K562 (cell line): ENCODE measurements around the gene IGF1R. TPM values are rescaled to one million over a fixed set of nuclear protein-coding genes. Genes with fewer than 3 reads are reported as not detected.

Source experiments
- ATAC-seq: fragments of 200-7000 bp; cut with Tn5 transposase; 3 replicates; pipeline ENCODE4 v1.9.1; 2020; ENCODE audit warnings: moderate library complexity
- BruUV-seq: library from RNA; stranded (reverse); fragments of 400-500 nt; replicated peaks from 2 replicates; lab custom pipeline; 2021; lab: Mats Ljungman, UMichigan
- CTCF ChIA-PET: fragments of 300-600 bp; formaldehyde crosslinking; extraction: SDS; loops from one replicate; lab custom pipeline; 2021; ENCODE audit warnings: low intra/inter-chr PET ratio; lab: Yijun Ruan, JAX
- POLR2A ChIA-PET: fragments of 300-600, 350-650 bp; sonication (Branson Sonifier 250); formaldehyde crosslinking; extraction: SDS; loops from one replicate; lab custom pipeline; 2021; ENCODE audit warnings: antibody characterized with exemption, inconsistent platforms; lab: Yijun Ruan, JAX
- DNase-seq, 4 experiments: peaks; one replicate each; pipeline versions ENCODE4 v3.0.0 to v3.0.0-alpha.2; 2011 to 2018; ENCODE audit warnings: low spot score in 3 of 4, mixed read lengths in 3 of 4; ENCODE audit errors: extremely low read depth in 1 of 4
- FAIRE-seq: peaks from 2 replicates; lab custom pipeline; 2011; peaks lifted over from hg19 to GRCh38; lab: Jason Lieb, UNC
- H2AFZ ChIP-seq: 2 replicates; pipeline ENCODE4 v1.6.0; 2011; ENCODE audit warnings: low read depth, low read length, control low read depth, inconsistent platforms
- H3K27ac ChIP-seq: fragments of 200-600 bp; 3 replicates; pipeline ENCODE4 v1.8.0; 2011; ENCODE audit warnings: low read depth, mild to moderate bottlenecking, control low read depth, inconsistent platforms, low read length, moderate library complexity, mixed read lengths; ENCODE audit errors: extremely low read depth
- H3K27me3 ChIP-seq, 2 experiments: fragments of 300-600 bp in 1 of 2; 2 replicates in 1 of 2; 3 replicates in 1 of 2; pipeline versions ENCODE4 v1.6.0 to v1.8.0; 2011; ENCODE audit warnings: inconsistent platforms in 2 of 2, low read length in 2 of 2, mild to moderate bottlenecking in 1 of 2, mixed read lengths in 1 of 2, moderate library complexity in 1 of 2; ENCODE audit not compliant: control insufficient read depth in 2 of 2, insufficient read depth in 2 of 2
- H3K36me3 ChIP-seq: fragments of 300-600 bp; 3 replicates; pipeline ENCODE4 v1.8.0; 2011; ENCODE audit warnings: mild to moderate bottlenecking, low read length, inconsistent platforms; ENCODE audit not compliant: control insufficient read depth, insufficient read depth
- H3K4me1 ChIP-seq, 2 experiments: fragments of 200-600 bp in 1 of 2; replicated peaks in 1 of 2; 2 replicates in 1 of 2; 3 replicates in 1 of 2; pipeline versions ENCODE4 v1.5.1 to v1.8.0; 2011; ENCODE audit warnings: inconsistent platforms in 2 of 2, low read length in 2 of 2, mild to moderate bottlenecking in 1 of 2, mixed read lengths in 1 of 2, moderate library complexity in 1 of 2; ENCODE audit not compliant: control insufficient read depth in 2 of 2, insufficient read depth in 2 of 2
- H3K4me2 ChIP-seq: 2 replicates; pipeline ENCODE4 v1.6.1; 2011; ENCODE audit warnings: low read length, control low read depth, inconsistent platforms, mixed read lengths; ENCODE audit not compliant: insufficient read depth
- H3K4me3 ChIP-seq: fragments of 200-600 bp; sonication (generic), shearing (Covaris generic); 2 replicates; pipeline ENCODE4 v1.5.1; 2016; ENCODE audit warnings: control low read depth, inconsistent platforms
- H3K79me2 ChIP-seq: fragments of 200-600 bp; 3 replicates; pipeline ENCODE4 v1.8.0; 2011; ENCODE audit warnings: low read length, inconsistent platforms; ENCODE audit not compliant: control insufficient read depth, insufficient read depth
- H3K9ac ChIP-seq, 2 experiments: 2 replicates each; pipeline versions ENCODE4 v1.6.0 to v1.6.1; 2011; ENCODE audit warnings: low read depth in 2 of 2, low read length in 2 of 2, control low read depth in 1 of 2, inconsistent platforms in 1 of 2, mild to moderate bottlenecking in 1 of 2, mixed read lengths in 1 of 2; ENCODE audit not compliant: insufficient read depth in 1 of 2
- H3K9me1 ChIP-seq: one replicate; pipeline ENCODE4 v1.6.0; 2011; ENCODE audit warnings: inconsistent platforms, mild to moderate bottlenecking, low read length, moderate library complexity; ENCODE audit not compliant: control insufficient read depth, insufficient read depth
- H3K9me3 ChIP-seq: replicated peaks from 2 replicates; pipeline ENCODE4 v1.5.1; 2011; ENCODE audit warnings: low read depth, low read length, inconsistent platforms; ENCODE audit not compliant: control insufficient read depth, insufficient read depth
- H4K20me1 ChIP-seq: replicated peaks from 2 replicates; pipeline ENCODE4 v1.6.1; 2011; ENCODE audit warnings: low read length, inconsistent platforms, mixed read lengths; ENCODE audit not compliant: control insufficient read depth, insufficient read depth
- BDP1 ChIP-seq: IDR thresholded peaks from 3 replicates; pipeline ENCODE4 v1.6.1; 2011; ENCODE audit not compliant: insufficient read length, insufficient read depth
- E2F1 ChIP-seq: sonication (generic); formaldehyde crosslinking; IDR thresholded peaks from 2 replicates; pipeline ENCODE4 v1.8.1; 2023; ENCODE audit warnings: mild to moderate bottlenecking, missing genetic modification reagents, moderate library complexity
- MECOM ChIP-seq: fragments of 250-450 bp; sonication (Bioruptor Pico); IDR thresholded peaks from 2 replicates; pipeline ENCODE4 v1.8.0; 2022; ENCODE audit warnings: inconsistent platforms
- SIX5 ChIP-seq, 2 experiments: IDR thresholded peaks; 2 replicates each; pipeline ENCODE4 v1.6.1; 2011; ENCODE audit warnings: low read length in 2 of 2, borderline replicate concordance in 1 of 2, low read depth in 1 of 2, mild to moderate bottlenecking in 1 of 2, moderate library complexity in 1 of 2; ENCODE audit not compliant: insufficient read depth in 1 of 2
- SNIP1 ChIP-seq: fragments of 450-650 bp; IDR thresholded peaks from 2 replicates; pipeline ENCODE4 v1.7.1; 2017; ENCODE audit warnings: low read depth, mild to moderate bottlenecking
- U2AF2 ChIP-seq: fragments of 200-400 bp; formaldehyde crosslinking; optimal IDR thresholded peaks from 2 replicates; pipeline ENCODE3; 2017; ENCODE audit warnings: low read depth, mild to moderate bottlenecking, low read length
- USF1 ChIP-seq: sonication (generic); formaldehyde crosslinking; IDR thresholded peaks from 2 replicates; pipeline ENCODE4 v1.9.0; 2022; ENCODE audit warnings: mild to moderate bottlenecking, missing genetic modification reagents
- ZNF140 ChIP-seq: fragments of 250-450 bp; sonication (Bioruptor Pico); IDR thresholded peaks from 2 replicates; pipeline ENCODE4 v1.8.0; 2021; ENCODE audit warnings: moderate library complexity, mild to moderate bottlenecking, inconsistent platforms
- ZNF174 ChIP-seq: fragments of 250-450 bp; sonication (Bioruptor Pico); IDR thresholded peaks from 2 replicates; pipeline ENCODE4 v1.4.0; 2020; ENCODE audit warnings: mild to moderate bottlenecking
- ZNF431 ChIP-seq: sonication (generic); formaldehyde crosslinking; IDR thresholded peaks from 2 replicates; pipeline ENCODE4 v1.8.0; 2022; ENCODE audit warnings: mild to moderate bottlenecking, missing genetic modification reagents
- WGBS: fragments of 100-300 bp; shearing (Covaris generic); methylation state at CpG from one replicate; pipeline ENCODE4 v1.1.6; 2016; ENCODE audit warnings: low coverage, mixed read lengths; ENCODE audit not compliant: insufficient coverage; ENCODE audit errors: missing lambda C conversion rate; 5-methylcytosine and 5-hydroxymethylcytosine counted together
- in situ Hi-C: fragments of 300-500 bp; cut with MboI; formaldehyde crosslinking; loops from 4 replicates; pipeline ENCODE4 v1.15.0; 2018; ENCODE audit warnings: inconsistent platforms, mixed read lengths
- intact Hi-C: fragments of 100-400 bp; cut with micrococcal nuclease; formaldehyde crosslinking; loops from 2 replicates; pipeline ENCODE4 v1.14.2; 2022
- polyA plus RNA-seq, 8 experiments: library from polyadenylated mRNA; depleted of rRNA in 4 of 8; stranded (reverse) in 5 of 8; unstranded in 3 of 8; fragments of >200 nt; fragmentation: Nextera tagmentation in 2 of 8; fragmentation: Illumina TruSeq in 1 of 8; extraction: Ambion mirVana in 2 of 8; extraction: Trizol in 1 of 8; gene quantifications; 2 replicates each; pipeline versions ENCODE4 v1.2.1 to v1.2.3, GENCODE V29; 2011 to 2014; ENCODE audit warnings: inconsistent platforms in 1 of 8, missing spikeins in 1 of 8
- total RNA-seq, 7 experiments: library from RNA; depleted of rRNA in 6 of 7; stranded (reverse); fragments of >200 nt in 6 of 7; fragmentation: Illumina TruSeq in 2 of 7; extraction: Trizol in 2 of 7; gene quantifications; 2 replicates each; pipeline versions ENCODE4 v1.2.1 to v1.2.3, GENCODE V29; 2011 to 2021; ENCODE audit warnings: low replicate concordance in 1 of 7
- TF ChIP-seq, protein P1 (sequence below): sonication (generic); formaldehyde crosslinking; IDR thresholded peaks from 2 replicates; pipeline ENCODE4 v1.5.0; 2020; ENCODE audit warnings: missing genetic modification reagents

The IGF1R gene
- total and polyA plus RNA-seq, 9 of the 15 experiments (the other 6 are each of a cell fraction or from before 2014, with no cell fraction given): 0.35 to 8.0 (median 1.6) TPM

GRCh38 chr15:98751767-98752166 lies 103.4 kb downstream of the IGF1R start (continued):
- TF ChIP-seq ZNF140 (CRISPR knock-in tag): no peak
- TF ChIP-seq, all 486 proteins: peak for 0

DNA sequence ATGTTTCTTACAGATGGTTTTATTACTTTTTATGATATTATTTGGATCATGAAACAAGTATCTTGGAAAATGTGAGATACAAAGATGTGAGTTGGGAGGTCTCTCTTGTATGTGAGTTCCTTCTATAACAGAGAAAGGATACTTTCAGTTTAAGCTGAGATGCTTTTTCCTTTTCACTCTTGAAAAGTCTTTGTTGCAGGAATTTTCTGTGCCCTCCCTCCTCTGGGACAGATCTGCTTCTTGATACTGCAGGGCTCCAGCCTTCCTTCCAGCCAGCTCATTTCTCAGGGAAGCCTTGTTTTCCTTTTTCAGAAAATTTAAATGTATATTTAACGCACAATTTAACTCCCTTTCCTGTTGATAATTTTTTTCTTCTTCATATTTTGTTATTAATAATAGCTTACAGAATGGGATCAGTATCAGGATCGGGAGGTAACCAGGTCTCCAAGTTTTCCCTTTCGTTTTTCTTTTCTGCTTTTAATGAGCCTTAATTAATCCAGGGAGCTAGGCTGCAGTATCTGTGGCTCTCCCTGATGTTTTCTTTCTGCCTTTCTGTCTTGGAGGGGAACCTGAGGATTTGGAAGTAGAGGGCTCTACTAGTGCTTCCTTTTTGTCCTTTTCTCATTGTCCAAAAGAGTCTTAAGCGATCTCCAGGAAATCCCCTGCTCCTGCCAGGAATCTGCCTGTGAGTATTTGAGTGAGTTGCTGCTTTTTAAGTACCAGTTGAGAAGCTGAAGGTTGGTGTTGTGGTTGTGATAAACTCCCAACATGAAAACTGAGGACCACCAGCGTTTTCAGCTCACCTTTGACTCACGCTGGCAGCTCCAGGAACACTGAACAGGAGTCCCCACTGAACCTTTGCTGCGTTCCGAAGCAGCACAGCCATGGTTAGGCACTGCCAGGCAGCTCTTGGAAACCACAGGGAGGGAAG lies 105.7 kb downstream of the IGF1R start:
- intact Hi-C loops: no loop called here
- DNase-seq: no peak
- Histone ChIP-seq H3K27me3 (peaks cover 1 to 15% of the 10 kb centered on the region in 2 experiments; a peak in 2 of 5 replicates), H4K20me1 (peaks cover 1% of the 10 kb centered on the region; the same call in 1 of the 2 replicates), H3K4me3 (no peak overlapping the region), H3K27ac (no peak overlapping the region), H3K4me2 (no peak overlapping the region), H3K9ac (no peak overlapping the region), H2AFZ (no peak overlapping the region), H3K9me3 (no peaks in the 10 kb centered on the region), H3K79me2 (no peaks in the 10 kb centered on the region), H3K9me1 (no peaks in the 10 kb centered on the region), H3K36me3 (no peaks in the 10 kb centered on the region), H3K4me1 (no peaks in the 10 kb centered on the region)
- ChIA-PET CTCF (no interaction called here), POLR2A (no interaction called here)
- no peak for ATAC-seq
- no peak for FAIRE-seq
- TF ChIP-seq USF1 (CRISPR knock-in tag) (no peak), BDP1 (no peak), U2AF2 (no peak), ZNF174 (CRISPR knock-in tag) (no peak), E2F1 (no peak), SNIP1 (no peak), MECOM (CRISPR knock-in tag) (no peak), ZNF431 (CRISPR knock-in tag) (no peak), SIX5 (IDR thresholded peaks at IDR 0.05; ENCODE audit: borderline replicate concordance in 1 of 2, insufficient read depth in 1 of 2, low read depth in 1 of 2, low read length in 2 of 2) (no peak), ZNF140 (CRISPR knock-in tag) (no peak)
- TF ChIP-seq, protein P1, sequence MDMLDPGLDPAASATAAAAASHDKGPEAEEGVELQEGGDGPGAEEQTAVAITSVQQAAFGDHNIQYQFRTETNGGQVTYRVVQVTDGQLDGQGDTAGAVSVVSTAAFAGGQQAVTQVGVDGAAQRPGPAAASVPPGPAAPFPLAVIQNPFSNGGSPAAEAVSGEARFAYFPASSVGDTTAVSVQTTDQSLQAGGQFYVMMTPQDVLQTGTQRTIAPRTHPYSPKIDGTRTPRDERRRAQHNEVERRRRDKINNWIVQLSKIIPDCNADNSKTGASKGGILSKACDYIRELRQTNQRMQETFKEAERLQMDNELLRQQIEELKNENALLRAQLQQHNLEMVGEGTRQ (CRISPR knock-in tag): no peak
- WGBS: 1% methylated on average over 8 of the region's 8 CpGs
- BruUV-seq: no TSS peak
- in situ Hi-C loops: no loop called here
